GM08714 (cell line): ENCODE results near the gene TMEM132D.

Experiments
- H3K4me3 ChIP-seq: fragments of 200-500 bp; sonication (Bioruptor generic); 2 replicates; pipeline ENCODE4 v1.5.1; 2014; ENCODE audit warnings: mild to moderate bottlenecking, low read length, inconsistent platforms
- ZNF274 ChIP-seq: IDR thresholded peaks from 2 replicates; pipeline ENCODE4 v1.6.1; 2012; ENCODE audit warnings: mild to moderate bottlenecking, low read depth, low read length

Gene TMEM132D

DNA sequence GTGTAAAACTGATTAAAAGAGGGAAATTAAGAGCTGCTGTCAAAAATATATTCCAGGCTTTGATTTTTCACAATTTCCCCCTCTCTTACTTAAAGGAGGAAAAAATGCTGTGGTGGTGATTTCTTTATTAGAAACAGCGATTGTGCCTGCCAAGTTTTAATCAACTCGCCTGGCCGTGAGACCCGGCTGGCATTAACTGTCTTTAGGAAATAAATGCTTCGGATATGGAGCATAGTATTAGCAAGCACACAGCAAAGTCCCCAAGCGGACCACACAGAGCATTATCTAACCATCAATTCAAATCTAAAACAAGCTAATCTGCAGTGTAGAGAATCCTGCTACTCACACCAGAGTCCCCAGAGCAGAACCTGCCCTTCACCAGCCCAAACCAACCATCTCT lies 457.1 kb downstream of the TMEM132D start:
- TF ChIP-seq ZNF274: no peak
- H3K4me3 ChIP-seq: no peak overlapping the region

DNA sequence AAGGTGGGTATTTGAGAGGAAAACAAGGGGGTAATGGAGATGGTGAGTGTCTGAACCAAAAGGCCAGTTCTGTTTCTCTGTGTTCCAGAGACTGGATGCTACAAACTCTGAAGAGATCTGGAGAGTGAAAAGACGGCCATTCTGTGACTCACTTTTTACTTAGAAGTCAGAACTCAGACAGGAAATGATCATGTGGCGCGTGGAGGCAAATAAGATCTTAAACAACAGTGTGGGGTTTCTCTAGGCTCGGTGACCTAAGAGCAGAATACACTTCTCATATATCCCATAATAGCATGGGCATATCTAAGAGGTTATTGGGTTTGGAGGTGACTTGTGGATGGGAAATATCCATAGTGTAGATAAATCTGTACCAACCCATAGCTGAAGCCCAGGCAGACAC lies 463.5 kb downstream of the TMEM132D start:
- TF ChIP-seq ZNF274: no peak
- no peak overlapping the region for H3K4me3 ChIP-seq

DNA sequence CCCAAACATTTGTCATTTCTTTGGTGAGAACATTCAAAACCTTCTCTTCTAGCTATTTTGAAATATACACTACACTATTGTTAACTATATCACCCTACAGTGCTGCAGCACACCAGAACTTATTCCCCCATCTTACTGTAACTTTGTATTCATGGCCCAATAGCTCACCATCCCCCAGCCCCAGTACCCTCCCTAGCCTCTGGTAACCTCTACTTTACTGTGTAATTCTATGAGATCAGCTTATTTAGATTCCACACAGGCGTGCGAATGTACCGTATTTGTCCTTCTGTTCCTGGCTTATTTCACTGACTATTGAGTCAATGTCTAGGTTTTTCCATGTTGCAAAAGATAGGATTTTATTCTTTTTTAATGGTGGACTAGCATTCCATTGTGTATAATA lies 469.0 kb downstream of the TMEM132D start:
- no peak overlapping the region for H3K4me3 ChIP-seq
- no peak for TF ChIP-seq ZNF274

DNA sequence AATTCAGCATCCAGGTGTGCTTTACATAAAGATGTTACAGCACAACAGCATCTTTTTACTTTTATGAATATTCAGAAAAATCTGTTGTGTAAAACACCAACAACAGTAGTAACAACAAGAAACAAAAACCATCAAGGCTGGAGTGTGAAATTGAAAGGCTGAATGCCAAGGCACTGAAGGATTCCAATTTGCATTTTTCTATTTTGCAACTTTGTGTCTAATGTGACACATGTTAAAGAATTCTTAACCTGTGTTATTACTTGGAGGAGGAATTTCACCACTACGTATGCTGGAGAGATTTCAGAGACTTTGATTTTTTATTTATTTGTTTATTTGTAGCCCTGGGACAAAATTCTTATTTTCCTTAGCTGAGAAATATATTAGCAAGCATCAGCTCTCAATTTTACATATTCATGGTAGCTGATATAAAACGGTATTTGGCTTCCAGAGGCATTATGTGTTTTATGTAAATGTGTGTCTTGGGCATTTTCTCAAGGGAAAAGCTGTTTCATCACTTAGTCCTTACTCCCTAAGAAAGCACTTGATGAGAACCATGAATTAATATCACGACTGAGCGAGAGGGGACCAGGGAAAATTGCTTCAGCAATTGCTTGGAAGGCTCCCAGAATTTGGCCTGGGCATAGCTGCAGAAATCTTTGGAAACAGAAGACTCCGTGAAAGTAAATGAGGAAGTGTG lies 475.4 kb downstream of the TMEM132D start:
- no peak for TF ChIP-seq ZNF274
- H3K4me3 ChIP-seq: no peak overlapping the region

DNA sequence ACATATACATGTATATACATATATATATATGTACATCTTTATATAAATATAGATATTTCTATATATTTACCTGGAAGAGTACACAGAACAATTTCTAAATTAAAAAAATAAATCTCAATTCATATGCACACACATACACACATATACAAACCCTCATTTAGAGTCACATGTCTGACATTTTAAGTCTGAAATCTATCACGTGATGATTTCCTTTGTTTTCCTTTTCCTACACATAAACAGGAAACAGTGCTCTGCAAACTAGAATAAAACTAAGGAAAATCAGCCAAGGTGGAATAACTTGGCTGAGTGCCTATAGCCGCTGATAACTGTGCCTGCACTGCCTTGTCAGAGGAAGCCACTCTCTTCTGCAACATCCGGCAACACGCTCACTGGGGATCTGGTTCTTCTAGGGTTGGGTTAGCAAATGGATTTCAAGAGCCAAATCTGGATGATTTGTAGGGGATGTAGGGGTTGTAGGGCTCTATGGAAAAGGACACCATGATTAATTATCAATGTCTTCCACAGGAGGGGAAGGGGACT lies 480.7 kb downstream of the TMEM132D start:
- no peak for TF ChIP-seq ZNF274
- no peak overlapping the region for H3K4me3 ChIP-seq

DNA sequence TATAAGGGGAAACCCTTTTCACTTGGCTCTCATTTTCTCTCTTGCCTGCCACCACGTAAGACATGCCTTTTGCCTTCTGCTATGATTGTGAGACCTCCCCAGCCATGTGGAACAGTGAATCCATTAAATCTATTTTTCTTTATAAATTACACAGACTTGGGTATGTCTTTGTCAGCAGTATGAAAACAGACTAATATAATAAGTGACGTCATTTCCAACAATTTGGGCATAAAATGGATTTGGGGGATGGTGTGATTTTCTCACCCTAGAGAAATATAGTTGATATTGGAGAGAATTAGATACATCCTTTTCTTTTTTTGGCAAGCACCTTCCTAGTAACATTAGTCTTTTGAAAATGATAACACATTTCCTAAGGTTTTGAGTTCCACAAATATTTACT lies 490.5 kb downstream of the TMEM132D start:
- no peak overlapping the region for H3K4me3 ChIP-seq
- TF ChIP-seq ZNF274: no peak

DNA sequence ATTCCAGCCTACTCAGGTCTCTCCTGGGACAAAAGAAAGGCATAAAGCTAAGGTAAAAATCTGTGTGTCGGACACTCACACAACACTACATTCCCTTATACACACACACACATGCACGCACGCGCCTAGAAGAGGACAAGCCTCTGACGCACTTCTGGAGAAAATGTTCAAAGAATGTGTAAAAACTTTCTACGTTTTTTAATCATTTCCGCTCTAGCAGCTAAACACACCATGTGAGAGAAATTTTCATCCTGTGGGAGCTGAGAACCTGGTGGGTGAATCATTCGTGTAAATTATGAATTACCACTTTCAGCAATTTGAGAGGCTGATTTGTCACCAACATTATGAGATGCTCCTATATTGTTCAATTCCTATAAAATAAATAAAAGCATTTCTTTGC lies 494.5 kb downstream of the TMEM132D start:
- no peak overlapping the region for H3K4me3 ChIP-seq
- no peak for TF ChIP-seq ZNF274

DNA sequence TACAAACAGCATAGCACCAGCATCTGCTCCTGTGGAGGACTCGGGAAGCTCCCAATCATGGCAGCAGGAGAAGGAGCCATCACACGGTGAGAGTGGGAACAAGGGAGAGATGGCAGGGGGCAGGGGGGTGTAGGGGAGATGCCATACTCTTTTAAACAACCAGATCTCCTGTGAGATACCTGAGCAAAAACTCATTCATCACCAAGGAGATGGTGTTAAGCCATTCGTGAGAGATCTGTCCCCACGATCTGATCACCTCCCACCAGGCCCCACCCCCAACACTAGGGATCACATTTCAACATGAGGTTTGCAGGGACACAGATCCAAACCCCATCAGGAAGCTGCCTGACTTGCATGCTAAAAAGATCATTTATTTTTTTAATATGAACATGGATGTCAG lies 499.3 kb downstream of the TMEM132D start:
- H3K4me3 ChIP-seq: no peak overlapping the region
- TF ChIP-seq ZNF274: no peak

DNA sequence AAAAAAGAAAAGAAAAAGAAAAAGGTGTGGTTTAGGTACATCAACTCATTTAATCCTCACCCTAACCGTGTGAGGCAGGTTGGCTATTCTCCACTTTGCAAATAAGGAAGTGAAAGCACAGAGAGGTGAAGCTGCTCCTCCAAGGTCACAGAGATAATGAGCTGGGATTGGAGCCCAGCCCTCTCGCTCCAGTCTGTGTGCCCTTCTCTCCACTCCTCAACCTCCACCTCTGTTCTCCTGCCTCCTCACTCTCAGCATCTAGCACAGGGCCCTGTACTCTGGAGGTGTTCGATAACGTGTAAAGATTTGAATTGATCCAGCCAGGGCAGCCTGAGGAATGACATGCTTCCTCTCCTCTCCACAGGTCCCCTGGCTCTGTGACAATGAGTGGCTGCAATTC lies 502.3 kb downstream of the TMEM132D start:
- H3K4me3 ChIP-seq: no peak overlapping the region
- no peak for TF ChIP-seq ZNF274

DNA sequence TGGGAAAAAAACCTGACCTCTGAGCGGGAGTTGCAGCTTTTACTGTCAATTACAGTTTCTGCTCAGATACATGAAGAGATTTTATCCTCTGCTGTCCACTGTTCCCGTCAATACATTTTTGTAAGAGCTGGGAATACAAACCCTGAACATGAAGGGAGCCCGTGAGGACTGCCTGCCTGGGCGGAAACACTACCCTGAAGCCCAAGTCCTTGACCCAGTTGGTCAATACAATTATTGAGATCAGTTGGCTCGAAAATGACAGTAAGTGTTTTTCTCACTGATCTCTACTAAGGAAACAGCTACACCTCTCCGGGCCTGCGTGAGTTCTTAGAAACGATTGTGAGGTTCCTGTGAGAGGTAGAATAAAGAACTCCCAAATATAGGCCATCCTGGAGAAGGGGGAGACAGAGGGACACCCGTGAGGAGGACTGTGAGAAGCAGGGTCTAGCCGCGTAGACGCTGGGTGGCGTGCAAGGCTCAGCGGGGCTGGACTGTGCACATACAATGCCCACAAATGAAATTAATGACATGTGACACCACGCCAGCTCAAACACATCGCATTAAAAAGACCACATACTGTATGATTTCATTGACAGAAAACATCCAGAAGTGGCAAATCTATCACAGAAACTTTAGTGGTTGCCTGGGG lies 509.5 kb downstream of the TMEM132D start:
- no peak overlapping the region for H3K4me3 ChIP-seq
- no peak for TF ChIP-seq ZNF274

DNA sequence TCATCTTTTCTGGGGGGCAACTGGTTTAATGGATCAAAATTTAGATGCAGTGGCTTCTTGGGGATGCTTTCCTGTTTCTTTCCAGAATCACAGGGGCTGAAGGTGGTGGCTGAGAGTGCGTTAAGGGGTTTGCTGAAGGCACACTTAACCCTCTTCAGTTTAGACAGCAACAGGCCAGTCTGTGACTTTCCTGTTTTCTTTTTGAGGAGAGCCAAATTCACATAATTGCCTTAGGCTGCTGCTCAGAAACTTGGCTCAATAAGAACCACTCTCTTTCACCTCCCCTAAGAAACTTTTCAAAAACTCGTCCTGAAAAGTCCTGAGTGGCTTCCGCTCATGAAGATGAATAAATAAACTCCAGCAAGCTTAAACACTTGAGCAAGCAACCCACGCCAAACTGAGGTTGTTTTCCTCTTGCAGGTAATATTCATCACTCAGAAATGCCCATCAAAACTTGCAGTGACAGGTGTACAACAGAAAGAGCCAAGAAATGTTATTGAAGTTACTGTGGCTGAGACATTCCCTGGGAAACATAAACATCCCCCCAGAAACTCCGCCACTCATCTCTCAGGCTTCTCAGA lies 510.4 kb downstream of the TMEM132D start:
- H3K4me3 ChIP-seq: no peak overlapping the region
- TF ChIP-seq ZNF274: no peak

DNA sequence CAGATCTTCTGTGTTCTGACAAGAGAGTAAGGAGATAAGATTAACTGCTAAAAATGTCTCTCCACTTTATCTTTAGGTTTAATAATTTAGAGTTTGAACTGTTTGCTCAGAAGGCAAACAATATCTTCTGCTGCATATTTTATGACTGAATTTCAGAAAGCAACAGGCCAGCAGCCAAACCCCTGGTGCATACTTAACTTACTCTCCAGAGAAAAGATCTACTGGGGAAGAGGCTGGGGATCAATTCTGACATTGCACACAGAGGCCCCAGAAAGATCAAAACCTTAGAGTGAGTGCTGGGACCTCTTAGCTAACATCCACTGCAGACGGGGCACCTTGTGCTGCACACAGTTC lies 518.2 kb downstream of the TMEM132D start:
- no peak overlapping the region for H3K4me3 ChIP-seq
- TF ChIP-seq ZNF274: no peak

DNA sequence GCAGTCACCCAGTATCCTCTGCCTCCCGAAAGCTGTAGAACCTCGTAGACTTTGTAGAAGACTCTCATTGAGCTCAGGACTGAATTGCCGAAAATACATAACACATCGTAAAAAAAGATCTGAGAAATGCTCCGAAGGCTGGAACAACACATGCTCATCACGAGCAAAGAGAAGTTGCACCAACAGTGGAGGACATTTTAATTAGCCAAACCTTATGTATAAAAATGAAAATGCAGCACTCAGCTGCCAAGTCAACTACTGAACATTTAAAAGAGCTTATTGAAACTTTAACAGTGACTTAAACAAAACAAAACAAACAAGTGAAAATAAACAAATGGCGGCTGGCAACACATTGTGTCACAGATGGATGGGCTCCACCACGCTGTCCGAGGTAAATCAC lies 519.9 kb downstream of the TMEM132D start:
- no peak for TF ChIP-seq ZNF274

DNA sequence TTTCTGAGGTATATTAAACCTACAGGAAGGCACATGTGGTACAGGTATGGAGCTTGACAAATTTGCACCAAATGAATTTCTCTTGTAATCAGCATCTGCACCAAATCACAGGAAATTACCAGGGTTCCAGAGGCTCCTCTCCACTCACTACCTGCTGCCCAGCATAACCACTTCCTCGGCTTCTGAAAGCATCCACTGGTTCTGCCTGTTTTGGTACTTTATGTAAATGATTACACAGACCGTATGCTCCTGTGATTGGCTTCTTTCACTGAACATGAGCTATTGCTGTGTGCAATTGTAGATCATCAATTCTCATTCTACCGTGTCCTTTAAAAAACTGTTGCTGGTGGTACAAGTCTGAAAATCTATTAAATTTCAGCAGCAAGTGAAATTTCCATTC lies 522.1 kb downstream of the TMEM132D start:
- no peak overlapping the region for H3K4me3 ChIP-seq
- TF ChIP-seq ZNF274: no peak

More for the DNA sequence above, 519.9 kb downstream of the TMEM132D start:
- no peak overlapping the region for H3K4me3 ChIP-seq
